ENCODE measurements around the gene RILP. TPM values are rescaled to one million over a fixed set of nuclear protein-coding genes. Genes with fewer than 3 reads are reported as not detected.

Gene RILP
- total and polyA plus RNA-seq, 10 of the 15 experiments (the other 5 are each of a cell fraction or from before 2014, with no cell fraction given), result 0.60 to 6.1 (median 3.3) TPM; not detected in 1

DNA sequence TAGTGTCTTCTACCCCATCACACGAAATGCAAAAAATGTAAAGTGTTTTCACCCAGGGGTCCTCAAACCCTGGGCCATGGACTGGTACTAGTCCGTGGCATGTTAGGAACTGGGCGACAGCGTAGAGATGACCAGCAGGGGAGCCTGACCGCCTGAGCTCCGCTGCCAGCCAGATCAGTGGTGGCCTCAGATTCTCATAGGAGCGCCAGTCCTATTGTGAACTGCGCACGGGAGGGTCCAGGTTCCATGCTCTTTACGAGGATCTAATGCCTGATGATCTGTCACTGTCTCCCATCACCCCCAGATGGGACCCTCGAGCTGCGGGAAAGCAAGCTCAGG lies 8.6 kb downstream of the RILP start:
- no peak overlapping the region for H3K4me3 ChIP-seq
- no peaks in the 10 kb centered on the region for H3K36me3 ChIP-seq (ENCODE audit: control insufficient read depth in 2 of 2, insufficient read depth in 2 of 2, low read length in 1 of 2)
- H3K9me3 ChIP-seq (replicated peaks; ENCODE audit: control insufficient read depth, insufficient read depth, low read length), result no peaks in the 10 kb centered on the region
- H3K4me2 ChIP-seq (ENCODE audit: control insufficient read depth, insufficient read depth), result no peak overlapping the region
- BruUV-seq (replicated peaks), result no TSS peak
- H3K27ac ChIP-seq (ENCODE audit: control insufficient read depth, insufficient read depth), result no peak overlapping the region
- WGBS (ENCODE audit: insufficient coverage, insufficient replicate concordance, low lambda C conversion rate, missing lambda C conversion rate), result 84% methylated on average over 12 of the region's 12 CpGs
- no peak overlapping the region for H3K9ac ChIP-seq (ENCODE audit: control insufficient read depth, insufficient read depth, low read length)
- DNase-seq (ENCODE audit: low read depth, low spot score) (no peak), ATAC-seq (no peak), FAIRE-seq (no peak)
- RAD21 ChIA-PET (ENCODE audit: unreplicated experiment), result interaction anchor here (0.7 to 1.4 kb wide), 3 partner anchors 11 to 67 kb away, joined by 3 to 6 read pairs (median 6); no protein-coding TSS in a partner anchor
- H3K4me1 ChIP-seq (ENCODE audit: control insufficient read depth, insufficient read depth, low read length), result peaks cover 23% of the 10 kb centered on the region
- H3K79me2 ChIP-seq (ENCODE audit: control insufficient read depth, insufficient read depth, low read length), result peaks cover 5% of the 10 kb centered on the region
- TF ChIP-seq NR2C1 (IDR thresholded peaks at IDR 0.05) (no peak), RAD21 (IDR thresholded peaks at IDR 0.05; ENCODE audit: insufficient read depth, low read depth, low read length) (no peak), CEBPZ (IDR thresholded peaks at IDR 0.05; ENCODE audit: low read depth, low read length) (no peak), PAX8 (IDR thresholded peaks at IDR 0.05) (no peak), BRCA1 (IDR thresholded peaks at IDR 0.05; ENCODE audit: low read depth, low read length) (no peak)
- SMC1A ChIA-PET (ENCODE audit: uncharacterized antibody, unreplicated experiment), result no interaction called here
- no peak overlapping the region for H2AFZ ChIP-seq (ENCODE audit: control insufficient read depth, low read depth, low read length)
- in situ Hi-C loops (cut with MboI) (no loop called here), intact Hi-C loops (cut with micrococcal nuclease; ENCODE audit: unreplicated experiment) (loop anchor here (10.0 kb wide), 1 partner anchor 366 kb away; the partner anchor contains the start of genes BHLHA9 and TRARG1)
- no peaks in the 10 kb centered on the region for H3K27me3 ChIP-seq (replicated peaks in 1 of 2; ENCODE audit: control insufficient read depth in 2 of 2, insufficient read depth in 2 of 2, low read length in 1 of 2)
- CTCF ChIA-PET, result interaction anchor here (1.1 to 2.0 kb wide), 2 partner anchors 11 to 33 kb away, joined by 4 to 6 read pairs; no protein-coding TSS in a partner anchor
- H4K20me1 ChIP-seq (ENCODE audit: control insufficient read depth, insufficient read depth), result no peaks in the 10 kb centered on the region
- POLR2A ChIA-PET, result interaction anchor here (0.6 to 1.0 kb wide), 3 partner anchors 11 to 74 kb away, joined by 3 to 4 read pairs (median 3); no protein-coding TSS in a partner anchor

All from GM12878 (cell line).